DMS 273 (cell line): ENCODE measurements around the gene ARF4.
A peak's percentile ranks its signal among the peaks of the same experiment; 100 is the strongest.

Source experiments
- DNase-seq: peaks from one replicate; lab custom pipeline; 2025; ENCODE audit not compliant: unreplicated experiment; lab: John Stamatoyannopoulos, UW

ARF4 gene

DNA sequence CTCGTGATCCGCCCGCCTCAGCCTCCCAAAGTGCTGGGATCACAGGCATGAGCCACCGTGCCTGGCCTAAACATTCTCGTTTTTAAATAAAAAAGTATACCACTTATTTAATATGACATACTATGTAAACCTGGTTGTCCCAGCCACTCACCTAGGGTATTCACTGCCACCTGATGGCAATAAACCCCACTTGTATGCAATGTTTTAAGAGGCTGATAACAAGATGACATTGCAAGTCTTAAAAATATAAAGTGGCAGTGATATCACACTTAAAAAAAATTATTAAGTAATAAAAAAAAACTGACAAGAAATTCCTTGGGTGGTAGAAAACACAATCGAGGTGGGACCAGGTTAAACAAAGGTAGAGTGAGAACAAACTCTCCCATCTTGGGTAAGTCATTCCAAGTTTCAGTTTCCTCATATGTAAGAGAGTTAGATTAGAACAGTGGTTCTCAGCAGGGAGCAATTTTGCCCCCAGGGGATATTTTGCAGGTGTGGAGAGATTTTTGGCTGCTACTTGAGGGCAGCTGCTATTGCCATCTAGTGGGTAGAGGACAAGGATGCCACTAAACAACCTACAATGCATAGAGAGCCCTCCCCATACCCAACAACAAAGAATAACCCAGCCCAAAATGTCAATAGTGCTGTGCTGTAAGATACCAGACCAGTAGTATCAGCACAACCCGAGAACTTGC is 14.5 kb downstream of the ARF4 start:
- peak; percentile 14 for DNase-seq

DNA sequence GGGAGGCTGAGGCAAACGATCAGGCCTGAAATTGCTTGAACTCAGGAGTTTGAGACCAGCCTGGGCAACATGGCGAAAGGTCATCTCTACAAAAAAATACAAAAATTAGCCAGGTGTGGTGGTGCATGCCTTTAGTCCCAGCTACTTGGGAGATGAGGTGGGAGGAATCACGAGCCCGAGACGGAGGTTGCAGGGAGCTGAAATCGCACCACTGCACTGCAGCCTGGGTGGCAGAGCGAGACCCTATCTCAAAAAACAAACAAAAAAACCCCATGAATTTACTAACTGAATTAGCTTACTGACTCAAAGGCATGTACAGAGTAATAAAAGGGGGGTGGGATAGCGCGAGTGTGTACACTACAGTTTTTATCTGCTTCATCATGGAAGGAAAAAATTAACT is 19.3 kb downstream of the ARF4 start:
- no peak for DNase-seq

DNA sequence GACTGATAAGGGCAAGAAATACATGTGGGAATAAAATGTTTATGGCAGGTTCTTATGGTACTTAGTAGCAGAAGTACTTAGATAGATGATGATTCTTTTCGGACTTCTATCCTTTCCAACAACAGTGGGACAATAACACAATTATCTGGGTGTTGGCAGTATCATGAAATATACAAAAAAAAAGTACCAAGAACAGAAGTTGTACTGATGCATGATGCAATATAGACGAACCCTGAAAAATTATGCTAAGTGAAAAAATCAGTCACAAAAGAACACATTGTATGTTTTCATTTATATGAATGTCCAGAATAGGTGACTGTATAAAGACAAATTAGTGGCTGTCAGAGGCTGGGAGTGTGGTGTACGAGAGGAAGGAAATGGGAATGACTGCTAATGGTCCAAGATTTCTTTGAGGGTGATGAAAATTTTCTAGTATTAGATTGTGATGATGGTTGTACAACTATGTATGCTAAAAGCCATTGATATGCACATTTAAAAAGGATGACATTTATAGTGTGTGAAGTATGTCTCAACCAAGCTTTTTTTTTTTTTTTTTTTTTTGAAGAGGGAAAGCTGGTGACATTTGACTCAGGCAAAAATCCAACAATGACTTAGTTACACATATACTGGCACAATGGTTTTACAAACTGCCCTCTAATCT is 21.0 kb downstream of the ARF4 start:
- no peak for DNase-seq

DNA sequence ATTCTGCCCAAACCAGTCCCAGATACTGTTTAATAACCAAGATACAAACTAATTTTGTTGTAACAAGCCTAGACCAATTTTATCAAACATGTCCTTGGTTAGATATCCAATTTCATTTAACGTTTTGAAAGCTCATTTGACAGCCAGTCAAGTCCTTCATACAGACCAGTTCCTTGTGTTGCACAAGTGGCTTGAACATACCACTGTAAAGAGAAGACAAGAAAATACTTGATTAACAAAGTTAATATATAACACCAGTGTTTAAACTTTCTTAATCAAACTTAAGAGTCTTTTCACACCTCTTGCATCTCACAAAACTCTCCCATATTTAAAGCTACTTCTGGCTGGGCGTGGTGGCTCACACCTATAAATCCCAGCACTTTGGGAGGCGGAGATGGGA is 25.0 kb downstream of the ARF4 start:
- DNase-seq, result no peak

DNA sequence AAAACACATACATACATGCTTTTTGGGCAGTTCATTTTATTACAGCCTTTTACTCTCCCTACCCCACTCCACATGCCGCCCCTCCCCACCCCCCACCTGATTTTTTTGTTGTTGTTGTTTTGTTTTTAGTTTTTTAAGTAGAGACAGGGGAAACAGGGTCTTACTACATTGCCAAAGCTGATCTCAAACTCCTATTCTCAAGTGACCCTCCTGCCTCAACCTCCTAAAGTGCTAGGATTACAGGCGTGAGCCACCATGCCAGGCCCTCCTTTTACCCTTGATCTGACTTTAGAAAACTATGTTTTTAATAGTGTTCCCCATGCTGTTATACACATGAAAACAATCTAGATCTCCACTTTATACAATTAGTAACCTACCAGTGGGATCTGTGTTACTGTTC is 26.3 kb downstream of the ARF4 start:
- no peak for DNase-seq

DNA sequence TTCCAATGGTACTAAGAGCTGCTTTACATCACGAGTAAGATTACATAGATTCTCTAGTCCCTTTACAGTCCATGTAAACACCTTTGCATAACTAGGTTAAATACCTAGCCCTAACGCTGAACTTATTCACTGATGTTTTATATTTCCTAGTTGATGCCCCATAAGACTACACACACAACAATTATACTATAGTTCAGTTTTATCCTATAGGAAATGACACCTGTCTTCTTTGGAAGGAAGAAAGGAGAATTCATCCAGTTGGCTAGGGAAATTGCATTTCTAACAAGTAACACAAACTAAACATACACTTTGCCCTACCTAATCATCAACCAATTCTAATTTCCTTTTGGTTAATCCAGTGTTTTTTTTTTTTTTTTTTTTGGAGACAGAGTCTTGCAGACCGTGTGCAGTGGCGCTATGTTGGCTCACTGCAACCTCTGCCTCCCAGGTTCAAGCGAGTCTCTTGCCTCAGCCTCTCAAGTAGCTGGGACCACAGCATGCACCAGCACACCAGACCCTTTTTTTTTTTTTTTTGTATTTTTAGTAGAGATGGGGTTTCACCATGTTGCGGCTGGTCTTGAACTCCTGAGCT is 27.2 kb downstream of the ARF4 start:
- no peak for DNase-seq

DNA sequence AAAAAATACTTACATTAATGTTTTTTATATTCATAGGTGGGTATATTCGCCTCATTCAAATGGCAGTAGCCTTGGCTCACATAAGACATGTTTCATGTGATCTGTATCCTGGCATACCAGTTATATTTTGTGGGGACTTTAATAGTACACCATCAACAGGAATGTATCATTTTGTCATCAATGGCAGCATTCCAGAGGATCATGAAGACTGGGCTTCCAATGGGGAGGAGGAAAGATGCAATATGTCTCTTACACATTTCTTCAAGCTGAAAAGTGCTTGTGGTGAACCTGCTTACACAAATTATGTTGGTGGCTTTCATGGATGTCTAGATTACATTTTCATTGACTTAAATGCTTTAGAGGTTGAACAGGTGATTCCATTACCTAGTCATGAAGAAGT is 37.6 kb downstream of the ARF4 start:
- peak; percentile 2 for DNase-seq

DNA sequence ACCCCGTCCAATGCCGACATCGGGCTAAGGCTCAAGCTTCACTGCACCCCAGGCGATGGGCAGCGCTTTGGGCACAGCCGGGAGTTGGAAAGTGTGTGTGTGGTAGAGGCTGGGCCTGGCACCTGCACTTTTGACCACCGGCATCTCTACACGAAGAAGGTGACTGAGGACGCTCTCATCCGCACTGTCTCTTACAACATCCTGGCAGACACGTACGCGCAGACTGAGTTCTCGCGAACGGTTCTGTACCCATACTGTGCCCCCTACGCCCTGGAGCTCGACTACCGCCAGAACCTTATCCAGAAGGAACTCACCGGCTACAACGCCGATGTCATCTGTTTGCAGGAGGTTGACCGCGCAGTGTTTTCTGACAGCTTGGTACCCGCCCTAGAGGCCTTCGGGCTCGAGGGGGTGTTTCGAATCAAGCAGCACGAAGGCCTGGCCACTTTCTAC is 40.0 kb downstream of the ARF4 start:
- peak; percentile 65 for DNase-seq

DNA sequence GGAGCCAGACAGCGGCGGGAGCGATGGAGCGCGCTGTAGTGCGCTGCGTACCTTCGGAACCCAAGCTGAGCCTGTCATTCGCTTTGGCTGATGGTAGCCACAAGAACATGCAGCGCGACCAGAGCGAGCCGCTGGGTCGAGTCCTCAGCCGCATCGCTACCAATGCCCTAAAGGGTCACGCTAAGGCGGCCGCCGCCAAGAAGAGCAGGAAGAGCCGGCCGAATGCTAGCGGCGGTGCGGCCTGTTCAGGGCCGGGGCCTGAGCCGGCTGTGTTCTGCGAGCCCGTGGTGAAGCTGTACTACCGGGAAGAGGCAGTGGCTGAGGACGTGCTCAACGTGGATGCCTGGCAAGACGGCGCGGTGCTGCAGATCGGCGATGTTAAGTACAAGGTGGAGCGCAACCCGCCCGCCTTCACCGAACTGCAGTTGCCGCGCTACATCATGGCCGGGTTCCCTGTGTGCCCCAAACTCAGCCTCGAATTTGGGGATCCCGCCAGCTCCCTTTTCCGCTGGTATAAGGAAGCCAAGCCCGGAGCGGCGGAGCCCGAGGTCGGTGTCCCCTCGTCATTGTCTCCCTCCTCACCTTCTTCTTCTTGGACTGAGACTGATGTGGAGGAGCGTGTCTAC is 40.6 kb downstream of the ARF4 start:
- peak; percentile 59 for DNase-seq

DNA sequence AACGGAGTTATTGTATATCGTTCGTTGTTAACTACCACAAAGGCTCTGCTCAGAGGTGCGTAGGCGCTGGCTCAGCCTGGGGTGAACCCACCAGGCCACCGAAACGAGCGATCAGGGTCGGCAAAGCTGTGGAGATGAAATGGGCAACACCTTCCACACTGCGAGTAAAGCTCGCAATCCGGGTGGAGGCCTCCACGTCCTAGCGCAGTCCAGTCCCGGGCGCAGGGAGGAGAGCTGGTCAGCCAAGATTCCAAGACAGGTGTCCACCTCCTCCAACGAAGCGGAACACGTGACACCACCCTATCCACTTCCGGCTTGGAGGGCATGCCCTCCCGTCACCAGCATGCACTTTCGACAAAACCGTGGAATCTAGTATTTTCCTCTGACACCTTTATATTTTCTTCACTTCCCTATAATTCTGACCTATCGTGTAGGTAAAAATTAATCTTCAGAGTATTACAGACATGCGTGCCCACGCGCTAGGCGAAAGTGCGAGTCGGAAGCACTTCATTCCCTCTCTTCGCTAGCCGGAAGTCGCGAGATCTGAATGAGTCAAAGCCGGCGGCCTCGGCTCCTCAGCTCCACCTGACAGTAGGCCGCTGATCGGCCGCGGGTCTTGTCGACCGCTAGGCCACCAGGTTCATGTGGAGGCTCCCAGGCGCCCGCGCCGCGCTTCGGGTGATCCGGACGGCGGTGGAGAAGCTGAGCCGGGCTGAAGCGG is 41.2 kb downstream of the ARF4 start, which contains the start of gene PDE12:
Gene PDE12 (plus strand): TSS at position 537 of the 721 bp plus-strand sequence. CDS start 106 bp downstream, at position 643.
- DNase-seq, result peak; percentile 92

DNA sequence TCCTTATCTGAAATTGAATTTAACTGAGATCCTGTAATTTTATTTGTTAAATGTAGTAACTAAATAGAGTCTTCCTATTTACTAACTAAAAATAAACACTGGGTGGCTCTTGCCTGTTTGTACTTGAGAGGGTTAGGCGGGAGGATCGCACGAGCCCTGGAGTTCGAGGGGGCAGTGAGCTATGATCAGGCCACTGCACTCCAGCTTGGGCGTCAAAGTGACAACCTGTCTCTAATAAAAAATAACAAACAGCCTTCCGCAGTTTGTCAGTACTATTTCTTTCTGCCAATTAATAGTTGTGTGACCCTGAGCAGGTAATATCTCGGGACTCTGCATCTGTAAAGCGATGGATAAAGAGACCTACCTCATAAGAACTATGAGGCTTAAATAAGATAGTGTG is 41.8 kb downstream of the ARF4 start:
- DNase-seq, result peak; percentile 31

DNA sequence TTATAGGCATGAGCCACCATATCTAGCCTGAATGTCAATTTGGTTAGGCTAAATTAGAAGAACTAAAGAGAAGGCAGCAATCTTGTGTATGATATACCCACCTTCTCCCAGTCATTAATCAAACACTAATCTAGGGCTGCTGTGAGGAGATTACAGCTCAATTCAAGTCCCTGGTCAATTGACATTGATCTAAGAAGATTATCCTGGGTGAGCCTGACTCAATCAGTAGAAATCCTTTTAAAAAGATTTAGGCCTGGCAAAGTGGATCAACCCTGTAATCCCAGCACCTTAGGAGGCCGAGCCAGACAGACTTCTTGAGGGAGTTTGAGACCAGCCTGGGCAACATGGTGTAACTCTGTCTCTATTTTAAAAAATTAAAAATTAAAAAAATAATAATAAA is 50.5 kb downstream of the ARF4 start:
- no peak for DNase-seq

DNA sequence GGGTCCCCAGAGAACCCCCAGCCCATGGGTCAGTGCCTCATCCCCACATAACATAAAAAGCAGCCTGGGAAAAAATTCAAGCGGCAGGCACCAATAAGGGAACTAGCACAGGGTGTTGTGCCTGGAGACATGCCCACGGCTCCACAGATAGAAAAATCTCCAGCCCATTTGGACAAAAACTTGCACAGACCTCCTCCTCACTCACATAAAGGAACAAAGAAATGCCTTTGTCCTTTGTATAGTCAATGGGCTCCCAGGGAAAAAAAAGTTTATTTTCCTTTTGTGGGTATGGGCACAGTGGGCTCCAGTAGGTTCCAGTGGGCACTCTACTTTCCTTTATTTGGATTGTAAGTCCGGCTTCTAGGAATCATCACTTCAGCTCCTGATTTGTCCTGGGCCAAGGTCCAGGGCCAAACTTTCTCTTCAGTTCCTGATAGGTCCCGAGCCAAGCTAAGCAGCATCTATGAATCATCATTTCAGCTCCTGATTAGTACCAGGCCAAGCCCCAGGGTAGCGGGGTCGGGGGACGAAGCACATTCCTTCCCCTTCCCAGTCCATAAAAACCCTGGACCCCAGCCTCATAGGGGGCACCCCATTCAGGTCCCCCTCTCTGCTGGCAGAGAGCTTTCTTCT is 51.4 kb downstream of the ARF4 start:
- no peak for DNase-seq

DNA sequence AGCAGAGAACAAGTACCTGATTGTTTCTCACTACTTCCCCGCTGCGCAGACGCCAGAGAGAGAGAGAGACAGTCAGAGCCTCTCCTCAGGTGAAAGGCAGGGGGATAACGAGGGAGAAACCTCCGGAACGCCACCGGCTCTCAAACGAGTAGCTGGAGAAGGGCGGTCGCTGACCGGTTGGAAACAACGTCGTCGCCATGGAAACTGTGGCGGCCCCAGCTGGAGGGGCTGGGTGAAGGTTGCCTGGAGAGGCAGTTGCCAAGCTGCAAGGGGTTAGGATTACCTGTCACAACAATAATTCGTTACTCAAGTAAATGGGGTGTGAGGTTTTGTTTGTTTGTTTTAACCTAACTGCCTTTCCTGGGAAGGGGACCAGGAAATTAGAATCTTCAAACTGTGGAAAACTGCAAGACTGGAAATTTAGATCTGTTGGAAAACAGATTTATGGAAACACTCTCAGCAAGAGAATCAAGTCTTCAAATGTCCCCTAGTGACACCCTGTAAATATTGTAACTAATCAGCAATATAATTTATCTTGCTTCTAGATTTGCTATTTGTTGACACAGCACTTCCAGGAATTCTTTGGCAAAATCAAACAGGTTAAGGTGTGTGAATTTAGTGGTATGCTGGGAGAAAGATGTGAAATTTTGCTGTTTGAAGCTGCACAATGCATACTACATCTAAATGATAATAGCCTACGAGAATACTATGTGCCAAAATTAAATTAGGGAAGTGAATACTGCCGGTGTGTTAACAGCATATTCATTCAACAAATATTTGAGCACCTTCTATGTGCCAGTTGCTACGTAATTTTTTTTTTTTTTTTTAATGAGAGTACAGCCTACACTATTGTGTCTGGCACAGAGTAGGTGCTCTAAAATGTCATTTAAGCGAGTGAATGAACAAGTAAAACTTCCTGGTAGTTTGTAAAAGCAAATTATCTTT is 52.7 kb downstream of the ARF4 start, which contains the start of gene DNAH12:
Gene DNAH12 (minus strand): TSS at position 164 of the 945 bp plus-strand sequence. CDS start 1,474 bp downstream, outside the sequence.
- peak; percentile 81 for DNase-seq

DNA sequence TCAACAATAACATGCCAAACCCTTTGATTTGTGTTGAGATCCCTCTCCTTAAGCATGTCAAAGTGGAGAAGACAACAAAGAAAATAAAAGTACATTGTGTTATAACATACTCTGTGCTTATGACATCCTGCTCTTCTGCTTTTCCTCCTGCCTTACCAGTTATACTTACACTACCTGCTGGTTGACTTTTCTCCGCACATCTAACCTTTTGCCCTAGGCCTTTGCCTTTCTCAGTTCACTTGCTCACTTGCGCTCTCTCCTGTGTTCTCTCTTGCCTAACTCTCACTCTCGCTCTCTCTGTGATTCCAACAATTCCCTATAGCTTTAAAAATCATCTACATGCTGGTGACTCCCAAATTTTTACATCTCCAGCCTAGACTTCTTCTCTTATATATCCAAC is 58.7 kb downstream of the ARF4 start:
- DNase-seq, result no peak

DNA sequence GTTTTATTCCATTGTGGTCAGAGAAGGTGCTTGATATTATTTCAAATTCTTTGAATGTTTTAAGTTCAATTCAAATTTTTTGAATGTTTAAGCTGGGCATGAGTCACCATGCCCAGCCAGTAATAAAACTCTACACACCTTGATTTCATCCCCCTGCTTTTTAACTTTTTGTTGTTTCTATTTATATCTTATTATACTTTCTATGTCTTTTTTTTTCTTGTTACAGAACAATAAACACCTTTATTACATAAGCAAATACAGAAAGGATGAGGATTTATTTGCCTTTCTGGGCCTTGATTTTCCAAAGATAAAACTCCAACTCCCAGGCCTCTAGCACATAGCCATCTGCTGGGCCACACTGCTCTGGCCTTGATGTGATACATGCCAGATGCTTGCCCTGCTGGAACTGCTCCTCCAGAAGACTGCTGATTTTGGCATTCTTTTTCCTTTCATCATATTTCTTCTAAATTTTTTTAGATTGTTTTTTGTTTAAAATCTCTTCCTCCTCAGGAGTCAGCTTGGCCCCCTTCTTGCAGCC is 67.0 kb downstream of the ARF4 start:
- DNase-seq, result peak; percentile 62
